ENCODE data around the gene MIPEP.
A peak's percentile ranks its signal among the peaks of the same experiment; 100 is the strongest.

Gene MIPEP

GRCh38 chr13:23696610-23697009 lies 192.6 kb downstream of the MIPEP start:
- Histone ChIP-seq H3K4me3 (no peak overlapping the region), H3K27ac (no peak overlapping the region)
- TF ChIP-seq CTCF (IDR thresholded peaks at IDR 0.05) = no peak
- no peak for DNase-seq (ENCODE audit: low spot score)

DNA sequence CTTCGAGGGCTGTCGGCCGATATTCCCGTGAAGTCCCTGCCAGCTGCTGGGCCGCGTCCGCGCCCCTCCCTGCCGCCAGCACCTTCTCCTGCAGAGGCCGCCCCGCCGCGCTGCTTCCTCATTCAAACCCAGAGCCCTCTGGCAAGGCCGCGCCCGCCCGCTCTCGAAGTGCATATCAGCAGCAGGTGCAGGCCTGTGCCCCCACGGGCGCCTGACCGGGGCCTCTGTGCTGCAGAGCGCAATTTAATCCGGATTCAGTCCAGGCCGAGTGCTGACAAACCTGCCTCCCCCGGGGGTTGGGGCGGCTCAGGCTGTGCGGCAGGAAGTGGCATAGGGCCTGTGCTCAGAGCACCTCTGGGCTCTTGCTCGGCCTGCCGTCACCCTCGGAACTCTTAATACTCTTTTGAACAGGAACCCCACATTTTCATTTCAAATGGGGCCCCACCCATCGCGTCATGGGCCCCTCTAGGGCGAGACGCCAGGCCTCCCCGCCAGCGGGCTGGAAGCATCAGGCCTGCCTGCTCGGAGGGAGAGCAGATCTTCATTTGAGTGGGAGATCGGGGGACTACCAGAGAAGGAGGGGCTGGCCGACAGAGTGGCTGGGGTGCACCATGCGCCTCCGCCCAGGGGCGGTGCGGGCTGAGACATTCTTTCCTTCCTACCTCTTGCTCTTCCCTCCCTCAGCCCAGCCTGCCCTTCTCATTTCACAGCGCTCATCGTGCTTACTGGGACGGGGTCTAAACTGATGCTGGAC lies 193.3 kb downstream of the MIPEP start:
- H3K27ac ChIP-seq = no peak overlapping the region
- no peak for DNase-seq (ENCODE audit: low spot score)
- TF ChIP-seq CTCF (IDR thresholded peaks at IDR 0.05) = no peak
- peak overlapping the region; percentile 38 for H3K4me3 ChIP-seq

DNA sequence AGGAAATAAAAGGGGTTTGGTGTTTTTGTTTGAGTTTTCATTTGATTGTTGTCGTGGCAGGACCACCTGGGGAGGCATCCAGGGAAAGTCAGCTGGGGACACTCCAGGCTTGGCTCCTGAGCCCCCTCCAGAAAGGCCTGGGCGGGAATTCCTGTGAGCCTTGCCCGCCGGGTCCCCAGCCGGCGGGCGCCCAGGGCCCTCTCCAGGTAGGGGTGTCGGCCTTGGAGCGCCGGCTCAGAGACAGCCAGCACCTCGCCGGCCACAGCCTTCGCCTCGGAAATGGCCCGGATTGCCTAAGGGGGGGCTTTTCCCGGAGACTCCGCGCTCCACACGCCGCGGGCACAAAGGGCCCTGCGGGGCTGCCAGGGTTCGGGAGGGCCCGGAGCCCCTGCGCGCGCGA lies 194.0 kb downstream of the MIPEP start:
- no peak for DNase-seq (ENCODE audit: low spot score)
- no peak overlapping the region for H3K27ac ChIP-seq
- TF ChIP-seq CTCF (IDR thresholded peaks at IDR 0.05) = no peak
- no peak overlapping the region for H3K4me3 ChIP-seq

DNA sequence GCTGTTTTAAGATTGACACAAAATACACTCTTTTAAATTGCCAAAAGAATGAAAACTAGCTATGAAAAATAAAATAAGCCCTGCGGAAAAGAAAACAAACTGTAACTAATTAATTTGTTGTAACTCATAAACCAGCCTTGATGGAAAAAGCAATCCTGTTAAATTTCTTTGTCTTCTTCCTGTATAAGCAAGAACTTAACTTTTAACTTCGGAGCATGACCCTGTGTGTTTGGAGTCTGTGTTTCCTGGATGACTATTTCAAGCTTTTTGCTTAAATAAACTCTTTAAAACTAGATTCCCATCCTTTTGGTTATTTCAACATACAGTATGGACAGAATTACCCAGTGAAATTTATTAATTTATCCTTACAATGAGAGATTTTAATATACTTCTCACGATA lies 196.4 kb downstream of the MIPEP start:
- no peak for DNase-seq (ENCODE audit: low spot score)
- no peak for TF ChIP-seq CTCF (IDR thresholded peaks at IDR 0.05)

DNA sequence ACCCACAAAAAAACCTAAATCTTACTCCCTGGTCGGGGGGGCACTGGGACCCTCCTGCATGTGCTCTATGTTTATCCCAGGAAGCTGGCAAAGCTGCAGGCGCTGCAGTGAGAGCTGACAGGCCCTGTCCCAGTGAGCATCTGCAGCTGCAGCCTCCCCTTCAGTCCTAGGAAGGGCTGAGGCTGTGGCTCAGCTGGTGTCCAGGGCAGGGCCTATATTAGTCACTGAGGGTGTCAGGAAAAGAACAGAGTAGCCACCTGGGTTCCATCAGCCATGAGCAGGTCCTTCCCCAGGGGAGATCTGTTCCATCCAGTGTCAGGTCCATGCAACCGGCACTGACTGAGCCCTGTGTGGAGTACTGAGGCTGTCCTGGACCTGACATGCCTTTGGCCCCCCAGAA lies 198.5 kb downstream of the MIPEP start:
- TF ChIP-seq CTCF (IDR thresholded peaks at IDR 0.05) = no peak
- DNase-seq (ENCODE audit: low spot score) = no peak
- Histone ChIP-seq H3K4me3 (no peak overlapping the region), H3K27ac (no peak overlapping the region)

More for the DNA sequence above, 196.4 kb downstream of the MIPEP start:
- Histone ChIP-seq H3K4me3 (no peak overlapping the region), H3K27ac (no peak overlapping the region)

DNA sequence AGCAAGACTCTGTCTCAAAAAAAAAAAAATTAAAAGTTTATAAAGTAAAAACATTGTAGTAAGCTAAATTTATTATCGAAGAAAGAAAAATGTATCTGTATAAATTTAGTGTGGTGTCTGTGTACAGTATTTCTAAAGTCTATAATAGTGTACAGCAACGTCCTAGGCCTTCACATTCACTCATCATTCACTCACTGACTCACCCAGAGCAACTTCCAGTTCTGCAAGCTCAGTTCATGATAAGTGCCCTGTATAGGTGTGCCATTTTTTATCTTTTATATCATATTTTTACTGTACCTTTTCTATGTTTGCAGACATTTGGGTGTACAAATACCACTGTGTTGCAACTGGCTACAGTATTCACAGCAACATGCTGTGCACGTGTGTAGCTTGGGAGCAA lies 200.9 kb downstream of the MIPEP start:
- TF ChIP-seq CTCF (IDR thresholded peaks at IDR 0.05) = no peak
- no peak overlapping the region for H3K4me3 ChIP-seq
- DNase-seq (ENCODE audit: low spot score) = no peak
- H3K27ac ChIP-seq = no peak overlapping the region

DNA sequence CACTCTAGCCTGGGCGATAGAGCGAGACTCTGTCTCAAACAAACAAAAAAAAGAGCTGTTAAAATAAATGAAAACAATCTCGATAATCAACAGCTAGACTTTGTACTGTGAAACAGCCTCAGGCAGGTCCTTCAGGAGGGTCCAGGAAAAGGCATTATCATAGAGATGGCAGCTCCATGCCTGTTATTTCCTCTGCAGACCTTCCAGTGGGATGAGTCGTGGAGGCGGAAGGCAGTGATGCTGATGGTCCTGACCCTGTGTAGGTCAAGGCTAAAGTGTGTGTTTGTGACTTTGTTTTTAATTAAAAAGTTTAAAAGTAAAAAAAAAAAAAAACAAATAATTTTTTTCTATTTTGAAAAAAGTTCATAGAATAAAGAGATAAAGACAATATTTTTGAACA lies 201.6 kb downstream of the MIPEP start:
- no peak for DNase-seq (ENCODE audit: low spot score)
- H3K4me3 ChIP-seq = no peak overlapping the region
- H3K27ac ChIP-seq = no peak overlapping the region
- no peak for TF ChIP-seq CTCF (IDR thresholded peaks at IDR 0.05)
